Thymus (tissue), 14 donors: Measurements from ENCODE around the gene DIO1. TPM values are rescaled to one million over a fixed set of nuclear protein-coding genes. Genes with fewer than 3 reads are reported as not detected.
A peak's percentile ranks its signal among the peaks of the same experiment; 100 is the strongest.

Experiments used
- DNase-seq, 9 donors: peaks; one replicate each; pipeline ENCODE4 v3.0.0-alpha.2; 2013; ENCODE audit warnings: low spot score in 9 of 9, low read depth in 6 of 9, missing footprints in 1 of 9
- H3K27ac ChIP-seq, 2 donors: one replicate each; pipeline ENCODE4 v1.5.1; 2013; ENCODE audit warnings: control low read depth in 1 of 2, low read depth in 1 of 2, low read length in 1 of 2, mild to moderate bottlenecking in 1 of 2, moderate library complexity in 1 of 2
- H3K27me3 ChIP-seq, 2 donors: one replicate each; pipeline ENCODE4 v1.5.1; 2013; ENCODE audit warnings: low read length in 1 of 2; ENCODE audit not compliant: control insufficient read depth in 2 of 2, insufficient read depth in 1 of 2
- H3K36me3 ChIP-seq, 2 donors: one replicate each; pipeline ENCODE4 v1.5.1; 2013; ENCODE audit warnings: low read length in 1 of 2, mild to moderate bottlenecking in 1 of 2, moderate library complexity in 1 of 2; ENCODE audit not compliant: control insufficient read depth in 2 of 2, insufficient read depth in 2 of 2
- H3K4me1 ChIP-seq, 2 donors: one replicate each; pipeline ENCODE4 v1.5.1; 2013; ENCODE audit warnings: low read length in 2 of 2; ENCODE audit not compliant: control insufficient read depth in 2 of 2, insufficient read depth in 2 of 2
- H3K4me3 ChIP-seq, 2 donors: one replicate each; pipeline ENCODE4 v1.5.1; 2013; ENCODE audit warnings: low read length in 2 of 2, control low read depth in 1 of 2, mild to moderate bottlenecking in 1 of 2
- H3K9me3 ChIP-seq, 2 donors: one replicate each; pipeline ENCODE4 v1.5.1; 2013; ENCODE audit warnings: low read length in 1 of 2, mild to moderate bottlenecking in 1 of 2; ENCODE audit not compliant: control insufficient read depth in 2 of 2, insufficient read depth in 1 of 2
- WGBS: extraction: QIAGEN DNeasy Blood & Tissue Kit; methylation state at CpG from one replicate; pipeline ENCODE4 v1.1.7; 2013; 5-methylcytosine and 5-hydroxymethylcytosine counted together
- long read RNA-seq, 10 donors: transcript quantifications; one replicate each; lab custom pipeline, GENCODE V29; 2026
- polyA plus RNA-seq: library from polyadenylated mRNA; stranded (reverse); fragments of 200-250 nt; gene quantifications from one replicate; pipeline ENCODE4 v1.2.3, GENCODE V29; 2013
- total RNA-seq: library from RNA; stranded (reverse); fragments of 120-200 nt; gene quantifications from one replicate; pipeline ENCODE4 v1.2.4, GENCODE V29; 2013
- donor health status: healthy.

The DIO1 gene
- total RNA-seq (0.05 TPM), polyA plus RNA-seq (0.18 TPM)
- long read RNA-seq, donor 1, result 0 reads
- long read RNA-seq, donor 2, partial matches to known transcripts, result 89 of 346 reads
- long read RNA-seq, donor 2, other reads (novel, unspliced or antisense), result 257 of 346 reads
- long read RNA-seq, donor 3, result 0 reads
- long read RNA-seq, donor 4, result 0 reads
- long read RNA-seq, donor 5, result 0 reads
- long read RNA-seq, donor 6, partial matches to known transcripts, result 47 of 130 reads
- long read RNA-seq, donor 6, other reads (novel, unspliced or antisense), result 83 of 130 reads
- long read RNA-seq, donor 7, result 0 reads
- long read RNA-seq, donor 8, result 0 reads
- long read RNA-seq, donor 9, result 0 reads
- long read RNA-seq, donor 10, result 0 reads

DNA sequence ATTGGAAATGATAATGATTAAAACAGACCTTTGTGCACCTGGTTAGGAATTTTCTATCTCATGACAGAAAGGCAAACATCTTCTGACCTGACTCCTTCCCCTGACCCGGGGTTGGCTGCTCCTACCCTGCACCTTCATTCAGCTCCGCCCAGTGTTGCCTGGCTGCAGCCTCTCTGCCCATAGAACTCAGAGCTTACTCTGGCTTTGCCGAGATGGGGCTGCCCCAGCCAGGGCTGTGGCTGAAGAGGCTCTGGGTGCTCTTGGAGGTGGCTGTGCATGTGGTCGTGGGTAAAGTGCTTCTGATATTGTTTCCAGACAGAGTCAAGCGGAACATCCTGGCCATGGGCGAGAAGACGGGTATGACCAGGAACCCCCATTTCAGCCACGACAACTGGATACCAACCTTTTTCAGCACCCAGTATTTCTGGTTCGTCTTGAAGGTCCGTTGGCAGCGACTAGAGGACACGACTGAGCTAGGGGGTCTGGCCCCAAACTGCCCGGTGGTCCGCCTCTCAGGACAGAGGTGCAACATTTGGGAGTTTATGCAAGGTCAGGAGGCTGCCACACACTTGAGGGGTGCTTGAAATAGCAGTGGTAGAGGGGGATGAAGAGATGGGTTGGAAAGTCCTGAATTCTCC lies at the start of gene DIO1:
TSS of gene DIO1 (plus strand) at position 189 of the 638 bp plus-strand sequence. CDS start at position 213, 24 bp downstream.
- H3K4me3 ChIP-seq, result no peak within 1 kb of the TSS
- no peaks in the 10 kb centered on the region for H3K9me3 ChIP-seq
- DNase-seq, result no peak
- 93% methylated on average over 14 of the region's 14 CpGs for WGBS
- no peak within 1 kb of the TSS for H3K27ac ChIP-seq
- H3K27me3 ChIP-seq, result no peaks in the 10 kb centered on the region
- H3K36me3 ChIP-seq, result no peaks in the 10 kb centered on the region
- peaks cover 6 to 11% of the 10 kb centered on the region in 2 donors for H3K4me1 ChIP-seq

DNA sequence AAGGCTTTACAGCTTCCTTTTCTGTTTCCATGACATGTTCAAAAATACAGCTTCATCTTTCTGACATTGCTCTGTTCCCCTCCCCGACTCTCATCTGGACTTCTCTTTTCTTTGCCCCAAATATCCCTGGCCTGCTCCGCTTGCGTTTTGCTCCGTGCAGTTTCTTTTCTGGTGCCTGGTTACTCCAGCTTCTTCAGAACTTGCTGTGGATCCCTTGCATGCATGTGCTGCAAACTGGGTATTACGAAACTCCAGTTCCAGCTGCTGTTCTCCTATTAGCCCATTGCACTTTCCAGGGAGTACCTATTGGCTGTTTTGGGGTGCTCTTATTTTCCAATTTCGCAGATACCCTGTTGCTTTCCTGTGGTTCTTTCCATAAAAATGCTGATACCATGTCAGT lies 46.0 kb upstream of the DIO1 start:
- Histone ChIP-seq H3K4me3 (no peak overlapping the region), H3K27ac (no peak overlapping the region), H3K36me3 (peaks cover 5 to 20% of the 10 kb centered on the region in 2 donors), H3K4me1 (no peaks in the 10 kb centered on the region), H3K27me3 (no peaks in the 10 kb centered on the region), H3K9me3 (no peaks in the 10 kb centered on the region)
- no peak for DNase-seq
- WGBS, result 91% methylated on average over 6 of the region's 6 CpGs

DNA sequence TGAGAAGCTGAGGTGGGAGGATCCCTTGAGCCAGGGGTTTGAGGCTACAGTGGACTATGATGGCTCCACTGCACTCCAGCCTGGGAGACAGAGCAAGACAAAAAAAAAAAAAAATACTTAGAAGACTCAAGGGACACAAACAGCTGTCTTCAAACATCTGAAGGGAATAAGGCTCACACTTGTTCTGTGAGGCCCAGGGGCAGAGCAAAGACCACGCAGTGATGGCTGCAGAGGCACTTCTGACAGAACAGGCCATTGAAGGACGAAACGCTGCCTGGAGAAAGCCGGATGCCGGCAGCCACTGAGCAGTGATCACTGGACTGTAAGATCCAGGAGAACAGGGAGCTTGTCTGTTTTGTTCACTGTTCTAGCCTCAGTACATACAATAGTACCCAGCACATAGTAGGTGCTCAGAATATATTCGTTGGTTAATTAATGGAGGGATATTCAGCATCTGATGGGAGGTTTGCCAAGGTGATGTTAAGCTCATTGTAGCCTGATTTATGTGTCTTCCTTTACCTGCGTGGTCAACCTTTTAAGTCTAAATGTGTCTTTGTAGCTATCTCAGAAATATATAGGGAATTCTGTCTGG lies 43.8 kb upstream of the DIO1 start:
- H3K36me3 ChIP-seq, result peaks cover 17 to 35% of the 10 kb centered on the region in 2 donors
- H3K27me3 ChIP-seq, result no peaks in the 10 kb centered on the region
- 96% methylated on average over 7 of the region's 7 CpGs for WGBS

DNA sequence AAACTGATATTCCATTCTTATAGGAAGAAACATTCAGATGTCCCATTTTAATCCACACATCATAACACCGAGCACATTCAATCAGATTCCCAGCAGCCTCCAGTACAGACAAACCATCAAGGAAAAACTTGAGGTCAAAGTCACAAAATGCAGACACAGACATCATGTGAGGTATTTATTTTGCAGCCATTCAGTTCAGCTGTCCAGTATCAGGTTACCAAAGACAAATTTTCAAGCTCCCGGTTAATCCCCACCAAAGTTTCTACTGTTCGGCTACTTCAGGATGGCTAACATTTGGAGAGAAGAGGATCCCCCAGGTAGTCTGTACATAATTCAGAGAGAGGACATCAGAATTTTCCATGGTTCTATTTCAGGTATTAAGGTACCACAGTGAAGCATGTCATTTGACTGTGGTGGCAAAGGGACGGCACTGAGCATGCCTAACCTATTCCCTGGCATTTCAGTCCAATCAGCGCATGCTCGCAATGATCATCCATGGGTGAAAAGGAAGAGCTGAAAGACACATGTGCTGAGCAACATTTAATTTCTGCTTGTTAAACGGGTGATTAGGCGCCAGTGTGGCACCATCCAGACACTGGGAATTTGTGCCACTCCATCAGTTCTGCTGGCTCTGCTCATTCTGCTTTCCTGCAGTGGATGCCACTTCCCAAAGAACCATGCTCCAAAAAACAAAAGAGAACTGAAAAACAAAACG lies 42.3 kb upstream of the DIO1 start:
- Histone ChIP-seq H3K36me3 (peaks cover 26 to 47% of the 10 kb centered on the region in 2 donors), H3K27ac (no peak overlapping the region), H3K4me3 (no peak overlapping the region), H3K27me3 (no peaks in the 10 kb centered on the region), H3K9me3 (no peaks in the 10 kb centered on the region), H3K4me1 (no peaks in the 10 kb centered on the region)
- WGBS, result 94% methylated on average over 9 of the region's 9 CpGs
- DNase-seq, result no peak

More for the DNA sequence above, 43.8 kb upstream of the DIO1 start:
- DNase-seq, result no peak
- H3K4me1 ChIP-seq, result no peaks in the 10 kb centered on the region
- no peak overlapping the region for H3K27ac ChIP-seq
- H3K9me3 ChIP-seq, result no peaks in the 10 kb centered on the region
- H3K4me3 ChIP-seq, result no peak overlapping the region

DNA sequence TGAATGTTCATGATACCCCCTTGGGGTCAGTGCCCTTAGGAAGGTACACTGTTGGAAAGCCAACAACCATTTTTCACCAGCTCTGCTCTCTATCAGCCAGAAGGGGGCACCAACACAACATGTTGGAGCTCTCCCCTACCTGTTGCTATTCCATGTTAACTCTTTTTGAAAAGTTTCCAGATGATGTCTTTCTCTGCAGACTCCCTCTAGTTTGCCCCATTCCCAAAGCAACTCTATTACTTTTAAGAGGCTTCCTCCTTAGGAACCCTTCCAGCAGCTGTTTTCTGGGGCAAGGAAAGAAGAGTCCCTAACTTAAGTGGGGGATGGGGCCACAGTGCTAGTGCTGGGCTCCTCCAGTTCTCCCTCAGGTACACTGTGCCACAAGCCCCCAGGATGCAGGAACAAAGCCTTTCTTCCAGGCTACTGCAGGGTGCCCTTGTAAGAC lies 33.0 kb upstream of the DIO1 start:
- Histone ChIP-seq H3K4me3 (no peak overlapping the region), H3K9me3 (no peaks in the 10 kb centered on the region), H3K27me3 (no peaks in the 10 kb centered on the region), H3K27ac (no peak overlapping the region), H3K4me1 (no peaks in the 10 kb centered on the region), H3K36me3 (peaks cover 25 to 30% of the 10 kb centered on the region in 2 donors)
- peak in 7 of 9 donors; percentile 42 to 77 (median 68) for DNase-seq

DNA sequence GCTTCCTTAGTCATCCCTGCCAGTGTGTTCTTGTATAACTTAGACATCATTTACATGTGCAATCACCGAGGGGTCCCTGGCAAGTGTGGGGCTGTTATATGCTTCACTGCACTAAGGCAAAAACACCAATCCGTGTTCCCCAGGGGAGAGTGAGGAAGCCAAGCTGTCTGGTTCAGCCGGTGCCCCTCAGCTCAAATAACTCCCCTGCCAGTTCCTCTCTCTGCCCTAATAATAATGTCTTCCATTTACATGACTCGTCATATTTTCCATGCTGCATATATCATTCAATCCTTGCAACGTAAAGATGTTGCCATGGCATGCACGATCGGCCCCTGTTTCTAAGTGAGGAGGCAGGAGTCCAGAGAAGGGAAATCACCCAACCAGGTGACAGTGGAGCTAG lies 31.5 kb upstream of the DIO1 start:
- 81% methylated on average over 7 of the region's 7 CpGs for WGBS
- no peak overlapping the region for H3K4me3 ChIP-seq
- DNase-seq, result no peak
- no peaks in the 10 kb centered on the region for H3K27me3 ChIP-seq
- peaks cover 18 to 30% of the 10 kb centered on the region in 2 donors for H3K36me3 ChIP-seq
- no peaks in the 10 kb centered on the region for H3K4me1 ChIP-seq
- no peaks in the 10 kb centered on the region for H3K9me3 ChIP-seq
- H3K27ac ChIP-seq, result no peak overlapping the region

DNA sequence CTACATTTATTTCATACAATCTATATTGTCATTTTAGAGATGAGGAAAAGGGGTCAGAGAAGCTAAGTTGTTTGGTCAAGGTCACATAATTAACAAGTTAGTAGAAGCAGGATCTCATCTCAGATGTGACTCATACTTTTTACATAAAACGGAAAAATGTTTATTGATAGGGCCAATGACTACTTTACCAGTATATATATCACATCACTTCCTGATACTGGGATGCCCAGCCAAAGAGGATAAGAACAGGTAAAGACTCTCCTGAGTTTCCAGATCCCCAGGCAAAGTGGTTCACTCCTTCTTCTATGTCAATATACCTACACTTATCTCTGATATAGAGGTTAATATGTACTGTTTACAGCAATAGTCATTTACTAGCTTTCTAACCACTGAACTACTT lies 25.4 kb upstream of the DIO1 start:
- no peaks in the 10 kb centered on the region for H3K4me1 ChIP-seq
- 98% methylated on average over 1 of the region's 1 CpG for WGBS
- H3K27ac ChIP-seq, result no peak overlapping the region
- peaks cover 21 to 33% of the 10 kb centered on the region in 2 donors for H3K36me3 ChIP-seq
- no peak overlapping the region for H3K4me3 ChIP-seq
- no peaks in the 10 kb centered on the region for H3K9me3 ChIP-seq
- H3K27me3 ChIP-seq, result no peaks in the 10 kb centered on the region
- no peak for DNase-seq

DNA sequence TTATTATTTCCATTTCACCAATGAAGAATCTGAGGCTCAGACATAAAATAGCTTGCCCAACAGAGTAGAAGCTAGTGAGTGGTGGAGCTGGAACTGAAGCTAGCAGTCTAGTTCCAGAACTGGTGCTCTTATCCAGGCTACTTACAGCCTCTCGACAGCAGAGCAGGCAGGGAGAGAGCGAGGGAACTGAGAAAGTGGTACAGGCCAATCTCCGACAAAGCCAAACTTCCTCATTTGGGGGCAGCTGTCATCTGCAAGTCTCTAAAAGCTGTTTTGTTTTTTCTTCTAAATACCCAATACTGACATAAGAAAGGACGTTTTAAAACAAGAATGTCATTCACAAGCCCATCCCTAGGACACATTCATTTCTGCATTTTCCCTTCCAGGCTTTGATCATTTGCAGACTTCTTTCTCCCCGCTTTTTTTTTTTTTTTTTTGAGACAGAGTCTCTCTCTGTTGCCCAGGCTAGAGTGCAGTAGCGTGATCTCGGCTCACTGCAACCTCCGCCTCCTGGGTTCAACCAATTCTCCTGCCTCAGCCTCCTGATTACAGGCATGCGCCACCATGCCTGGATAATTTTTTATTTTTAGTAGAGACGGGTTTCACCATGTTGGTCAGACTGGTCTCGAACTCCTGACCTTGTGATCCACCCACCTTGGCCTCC lies 24.4 kb upstream of the DIO1 start:
- H3K36me3 ChIP-seq, result peaks cover 21 to 33% of the 10 kb centered on the region in 2 donors
- H3K27ac ChIP-seq, result no peak overlapping the region
- no peak overlapping the region for H3K4me3 ChIP-seq
- no peaks in the 10 kb centered on the region for H3K9me3 ChIP-seq
- H3K4me1 ChIP-seq, result no peaks in the 10 kb centered on the region
- DNase-seq, result no peak
- no peaks in the 10 kb centered on the region for H3K27me3 ChIP-seq
- WGBS, result 78% methylated on average over 11 of the region's 11 CpGs
